CD4-positive, alpha-beta T cell treated with Interleukin-21 for 1 hour (primary cell): ENCODE measurements around the gene SEC23IP.
"Not testable (repeated sequence)": the region's sequence is repeated elsewhere in the genome, so short reads cannot be mapped to it uniquely, and the experiment has no call there.

Experiments used
- DNase-seq: peaks from one replicate; pipeline ENCODE4 v3.0.0-alpha.2; 2020

Gene SEC23IP

GRCh38 chr10:119892188-119893065 is at the start of gene SEC23IP:
SEC23IP (plus strand) TSS chr10:119892730; CDS start chr10:119892783, 53 bp downstream.
- DNase-seq, result peak; percentile 92

GRCh38 chr10:119845656-119846055 is 46.9 kb upstream of the SEC23IP start:
- no peak for DNase-seq

GRCh38 chr10:119849031-119849789 is 43.3 kb upstream of the SEC23IP start:
- DNase-seq, result no peak

- DNase-seq, result no peak
Observed at GRCh38 chr10:119849944-119850343, 42.6 kb upstream of the SEC23IP start.

GRCh38 chr10:119852277-119852676 is 40.3 kb upstream of the SEC23IP start:
- DNase-seq, result no peak

- DNase-seq, result no peak
Observed at GRCh38 chr10:119852822-119853221, 39.7 kb upstream of the SEC23IP start.

GRCh38 chr10:119853574-119853973 is 39.0 kb upstream of the SEC23IP start:
- no peak for DNase-seq

GRCh38 chr10:119858063-119858462 is 34.5 kb upstream of the SEC23IP start:
- no peak for DNase-seq

- peak; percentile 66 for DNase-seq
Observed at GRCh38 chr10:119859420-119860258, 32.9 kb upstream of the SEC23IP start.

- no peak for DNase-seq
Observed at GRCh38 chr10:119860866-119861607, 31.5 kb upstream of the SEC23IP start.

GRCh38 chr10:119862524-119862923 is 30.0 kb upstream of the SEC23IP start:
- no peak for DNase-seq

- no peak for DNase-seq
Observed at GRCh38 chr10:119863951-119864565, 28.5 kb upstream of the SEC23IP start.

- DNase-seq, result no peak
Observed at GRCh38 chr10:119865699-119866240, 26.8 kb upstream of the SEC23IP start.

GRCh38 chr10:119867317-119867716 is 25.2 kb upstream of the SEC23IP start:
- DNase-seq, result no peak

GRCh38 chr10:119869398-119869797 is 23.1 kb upstream of the SEC23IP start:
- not testable (repeated sequence) for DNase-seq

GRCh38 chr10:119871881-119872609 is 20.5 kb upstream of the SEC23IP start:
- DNase-seq, result peak; percentile 58

- DNase-seq, result no peak
Observed at GRCh38 chr10:119872610-119872859, 20.0 kb upstream of the SEC23IP start, which contains the start of gene MCMBP. MCMBP (minus strand) TSS chr10:119872843; CDS start chr10:119872584, 259 bp downstream.

- peak; percentile 91 for DNase-seq
Observed at GRCh38 chr10:119872860-119873681, 19.5 kb upstream of the SEC23IP start.

- no peak for DNase-seq
Observed at GRCh38 chr10:119878524-119878923, 14.0 kb upstream of the SEC23IP start.
